ENCODE measurements around the gene MRPS18A.
"Not testable (repeated sequence)": the region's sequence is repeated elsewhere in the genome, so short reads cannot be mapped to it uniquely, and the experiment has no call there.

Gene MRPS18A

DNA sequence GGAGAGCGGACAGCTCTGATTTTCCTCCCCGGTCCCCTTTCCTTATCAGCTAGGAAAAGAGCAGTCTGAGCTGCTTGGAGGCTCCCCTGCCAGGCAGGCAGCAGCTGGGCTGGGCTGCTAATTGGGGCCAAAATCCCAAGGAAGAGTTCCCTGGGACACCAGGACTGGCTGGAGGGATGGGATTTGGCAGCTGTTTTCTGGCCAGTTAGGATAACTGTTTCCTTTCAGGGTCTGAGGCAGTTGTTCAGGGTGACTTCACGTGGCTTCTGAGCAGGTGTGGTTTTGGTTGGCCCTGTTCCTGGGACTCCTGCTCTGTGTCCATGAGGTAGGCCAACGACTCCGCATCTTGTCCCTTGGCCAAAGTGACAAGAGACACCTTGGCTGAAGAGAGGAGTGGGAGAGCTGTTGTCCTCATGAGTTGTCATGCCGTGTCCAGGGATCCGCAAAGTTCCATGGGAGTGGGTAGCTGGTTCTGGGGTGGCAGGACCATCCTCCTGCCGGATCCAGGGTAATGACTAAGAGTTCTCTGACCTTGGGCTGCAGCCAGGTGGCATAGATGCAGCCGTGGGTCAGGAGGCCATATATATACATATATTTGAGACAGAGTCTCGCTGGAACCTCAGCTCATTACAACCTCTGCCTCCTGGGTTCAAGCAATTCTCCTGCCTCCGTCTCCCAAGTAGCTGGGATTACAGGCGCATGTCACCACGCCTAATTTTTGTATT, 21.2 kb downstream of the MRPS18A start:
- Histone ChIP-seq H3K36me3 (ENCODE audit: control insufficient read depth in 5 of 5, insufficient read depth in 5 of 5, low read length in 5 of 5) (peaks cover 0 to 11% (median 9%) of the 10 kb centered on the region in 5 donors), H3K27me3 (ENCODE audit: control insufficient read depth in 5 of 5, insufficient read depth in 4 of 5, low read length in 5 of 5) (peaks cover 0 to 13% (median 9%) of the 10 kb centered on the region in 5 donors), H3K9me3 (ENCODE audit: control insufficient read depth in 5 of 5, low read length in 5 of 5) (no peaks in the 10 kb centered on the region), H3K4me3 (ENCODE audit: low read depth in 1 of 5, low read length in 5 of 5) (no peak overlapping the region), H3K4me1 (ENCODE audit: control insufficient read depth in 5 of 5, insufficient read depth in 5 of 5, low read length in 5 of 5) (peaks cover 13 to 44% (median 42%) of the 10 kb centered on the region in 5 donors), H3K9ac (ENCODE audit: low read length in 5 of 5) (no peak overlapping the region), H3K27ac (ENCODE audit: low read depth, low read length) (no peak overlapping the region)

DNA sequence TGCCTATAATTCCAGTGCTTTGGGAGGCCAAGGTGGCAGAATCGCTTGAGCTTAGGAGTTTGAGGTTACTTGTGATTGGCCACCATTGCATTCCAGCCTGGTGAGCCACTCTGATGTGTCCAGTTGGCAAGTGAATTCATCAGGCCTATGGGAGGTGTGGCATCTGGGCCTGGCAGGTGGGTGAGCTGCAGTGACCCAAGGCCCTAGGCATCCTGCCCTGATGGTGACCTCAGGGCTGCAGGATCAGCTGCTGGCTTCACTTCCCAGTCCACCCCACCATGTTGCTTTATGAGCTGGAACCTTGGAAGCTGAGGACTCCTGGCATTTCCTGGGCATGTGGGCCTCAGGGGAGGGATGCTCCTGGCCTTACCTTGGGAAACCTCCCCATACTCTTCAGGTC, 22.2 kb downstream of the MRPS18A start:
- Histone ChIP-seq H3K27me3 (ENCODE audit: control insufficient read depth in 5 of 5, insufficient read depth in 4 of 5, low read length in 5 of 5) (peaks cover 0 to 13% (median 9%) of the 10 kb centered on the region in 5 donors), H3K9ac (ENCODE audit: low read length in 5 of 5) (no peak overlapping the region), H3K4me3 (ENCODE audit: low read depth in 1 of 5, low read length in 5 of 5) (no peak overlapping the region), H3K36me3 (ENCODE audit: control insufficient read depth in 5 of 5, insufficient read depth in 5 of 5, low read length in 5 of 5) (peaks cover 0 to 1% (median 0%) of the 10 kb centered on the region in 5 donors), H3K9me3 (ENCODE audit: control insufficient read depth in 5 of 5, low read length in 5 of 5) (peaks cover 0 to 4% (median 0%) of the 10 kb centered on the region in 5 donors), H3K27ac (ENCODE audit: low read depth, low read length) (no peak overlapping the region), H3K4me1 (ENCODE audit: control insufficient read depth in 5 of 5, insufficient read depth in 5 of 5, low read length in 5 of 5) (peaks cover 13 to 34% (median 32%) of the 10 kb centered on the region in 5 donors)

DNA sequence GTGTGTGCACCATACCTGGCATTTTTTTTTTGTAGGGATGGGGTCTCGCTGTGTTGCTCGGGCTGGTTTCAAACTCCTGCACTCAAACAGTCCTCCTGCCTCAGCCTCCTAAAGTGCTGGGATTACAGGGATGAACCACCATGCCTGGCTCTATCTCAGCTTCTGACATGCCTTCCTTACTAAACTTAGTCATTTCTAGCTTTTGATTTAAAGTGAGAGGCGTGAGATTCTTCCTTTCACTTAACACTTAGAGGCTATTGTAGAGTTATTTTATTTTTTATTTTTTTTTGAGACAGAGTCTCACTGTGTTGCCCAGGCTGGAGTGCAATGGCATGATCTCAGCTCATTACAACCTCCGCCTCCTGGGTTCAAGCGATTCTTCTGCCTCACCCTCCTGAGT, 24.6 kb downstream of the MRPS18A start:
- H3K4me1 ChIP-seq (ENCODE audit: control insufficient read depth in 5 of 5, insufficient read depth in 5 of 5, low read length in 5 of 5); H3K9me3 ChIP-seq (ENCODE audit: control insufficient read depth in 5 of 5, low read length in 5 of 5): not testable (repeated sequence)

DNA sequence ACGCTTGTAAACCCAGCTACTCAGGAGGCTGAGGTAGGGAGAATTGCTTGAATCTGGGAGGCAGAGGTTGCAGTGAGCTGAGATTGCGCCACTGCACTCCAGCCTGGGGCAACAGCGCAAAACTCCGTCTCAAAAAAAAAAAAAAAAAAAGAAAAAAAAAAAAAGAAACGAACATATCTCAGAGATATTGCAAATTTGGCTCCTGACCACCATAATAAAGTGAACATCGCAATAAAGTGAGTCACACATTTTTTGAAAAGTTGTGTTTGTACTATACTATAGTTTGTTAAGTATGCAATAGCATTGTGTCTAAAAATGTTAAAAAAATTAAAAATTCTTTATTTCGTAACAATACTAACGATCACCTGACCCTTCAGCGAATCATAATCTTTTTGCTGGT, 29.4 kb downstream of the MRPS18A start:
- Histone ChIP-seq H3K27me3 (ENCODE audit: control insufficient read depth in 5 of 5, insufficient read depth in 4 of 5, low read length in 5 of 5) (no peaks in the 10 kb centered on the region), H3K4me3 (ENCODE audit: low read depth in 1 of 5, low read length in 5 of 5) (no peak overlapping the region), H3K9ac (ENCODE audit: low read length in 5 of 5) (no peak overlapping the region)

More for the DNA sequence above, 24.6 kb downstream of the MRPS18A start:
- H3K27ac ChIP-seq (ENCODE audit: low read depth, low read length); H3K9ac ChIP-seq (ENCODE audit: low read length in 5 of 5); H3K4me3 ChIP-seq (ENCODE audit: low read depth in 1 of 5, low read length in 5 of 5); H3K36me3 ChIP-seq (ENCODE audit: control insufficient read depth in 5 of 5, insufficient read depth in 5 of 5, low read length in 5 of 5): not testable (repeated sequence)
- peaks cover 0 to 13% (median 9%) of the 10 kb centered on the region in 5 donors for H3K27me3 ChIP-seq (ENCODE audit: control insufficient read depth in 5 of 5, insufficient read depth in 4 of 5, low read length in 5 of 5)

DNA sequence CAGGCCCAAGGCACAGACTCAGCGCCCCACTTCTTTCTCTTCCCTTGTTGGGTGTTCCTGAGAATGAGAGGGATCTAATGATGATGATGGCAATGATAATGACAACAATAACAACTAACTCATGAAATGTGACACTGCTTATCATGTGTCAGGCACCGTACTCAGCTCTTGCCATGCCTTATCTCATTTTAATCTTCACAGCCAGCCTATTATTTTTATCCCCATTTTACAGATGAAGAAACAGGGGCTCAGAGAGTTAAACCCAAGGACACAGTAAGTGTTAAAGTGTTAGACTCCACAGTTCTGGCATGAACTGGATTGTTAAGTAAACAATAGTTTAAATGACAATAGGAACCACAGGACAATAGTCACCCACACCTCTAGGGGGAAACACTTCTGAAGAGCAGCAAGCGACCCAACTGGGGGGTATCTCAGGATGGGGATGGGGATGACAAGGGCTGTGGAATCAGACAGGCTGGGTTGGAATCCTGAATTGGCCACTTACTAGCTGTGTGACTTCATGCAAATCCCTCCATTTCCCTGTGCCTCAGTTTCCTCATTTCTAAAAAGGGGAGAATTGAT, 30.3 kb downstream of the MRPS18A start:
- Histone ChIP-seq H3K4me3 (ENCODE audit: low read depth in 1 of 5, low read length in 5 of 5) (no peak overlapping the region), H3K27me3 (ENCODE audit: control insufficient read depth in 5 of 5, insufficient read depth in 4 of 5, low read length in 5 of 5) (no peaks in the 10 kb centered on the region), H3K36me3 (ENCODE audit: control insufficient read depth in 5 of 5, insufficient read depth in 5 of 5, low read length in 5 of 5) (no peaks in the 10 kb centered on the region), H3K9ac (ENCODE audit: low read length in 5 of 5) (no peak overlapping the region), H3K4me1 (ENCODE audit: control insufficient read depth in 5 of 5, insufficient read depth in 5 of 5, low read length in 5 of 5) (no peaks in the 10 kb centered on the region), H3K27ac (ENCODE audit: low read depth, low read length) (no peak overlapping the region), H3K9me3 (ENCODE audit: control insufficient read depth in 5 of 5, low read length in 5 of 5) (peaks cover 0 to 4% (median 0%) of the 10 kb centered on the region in 5 donors)

More for the DNA sequence above, 29.4 kb downstream of the MRPS18A start:
- H3K36me3 ChIP-seq (ENCODE audit: control insufficient read depth in 5 of 5, insufficient read depth in 5 of 5, low read length in 5 of 5): no peaks in the 10 kb centered on the region
- H3K9me3 ChIP-seq (ENCODE audit: control insufficient read depth in 5 of 5, low read length in 5 of 5): peaks cover 0 to 4% (median 0%) of the 10 kb centered on the region in 5 donors
- H3K27ac ChIP-seq (ENCODE audit: low read depth, low read length): no peak overlapping the region
- no peaks in the 10 kb centered on the region for H3K4me1 ChIP-seq (ENCODE audit: control insufficient read depth in 5 of 5, insufficient read depth in 5 of 5, low read length in 5 of 5)

DNA sequence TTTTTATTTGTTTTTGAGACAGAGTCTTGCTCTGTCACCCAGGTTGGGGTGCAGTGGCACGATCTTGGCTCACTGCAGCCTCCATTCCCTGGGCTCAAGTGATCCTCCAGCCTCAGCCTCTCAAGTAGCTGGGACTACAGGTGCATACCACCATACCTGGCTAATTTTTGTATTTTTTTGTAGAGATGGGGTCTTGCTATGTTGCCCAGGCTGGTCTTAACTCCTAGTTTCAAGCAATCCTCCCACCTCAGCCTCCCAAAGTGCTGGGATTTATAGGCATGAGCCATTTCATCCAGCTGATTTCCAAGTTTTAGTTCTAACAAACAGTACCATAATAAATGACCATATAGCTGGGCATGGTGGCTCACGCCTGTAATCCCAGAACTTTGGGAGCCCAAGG, 34.8 kb downstream of the MRPS18A start:
- H3K4me1 ChIP-seq (ENCODE audit: control insufficient read depth in 5 of 5, insufficient read depth in 5 of 5, low read length in 5 of 5); H3K4me3 ChIP-seq (ENCODE audit: low read depth in 1 of 5, low read length in 5 of 5); H3K27me3 ChIP-seq (ENCODE audit: control insufficient read depth in 5 of 5, insufficient read depth in 4 of 5, low read length in 5 of 5); H3K9ac ChIP-seq (ENCODE audit: low read length in 5 of 5); H3K36me3 ChIP-seq (ENCODE audit: control insufficient read depth in 5 of 5, insufficient read depth in 5 of 5, low read length in 5 of 5); H3K27ac ChIP-seq (ENCODE audit: low read depth, low read length); H3K9me3 ChIP-seq (ENCODE audit: control insufficient read depth in 5 of 5, low read length in 5 of 5): not testable (repeated sequence)

DNA sequence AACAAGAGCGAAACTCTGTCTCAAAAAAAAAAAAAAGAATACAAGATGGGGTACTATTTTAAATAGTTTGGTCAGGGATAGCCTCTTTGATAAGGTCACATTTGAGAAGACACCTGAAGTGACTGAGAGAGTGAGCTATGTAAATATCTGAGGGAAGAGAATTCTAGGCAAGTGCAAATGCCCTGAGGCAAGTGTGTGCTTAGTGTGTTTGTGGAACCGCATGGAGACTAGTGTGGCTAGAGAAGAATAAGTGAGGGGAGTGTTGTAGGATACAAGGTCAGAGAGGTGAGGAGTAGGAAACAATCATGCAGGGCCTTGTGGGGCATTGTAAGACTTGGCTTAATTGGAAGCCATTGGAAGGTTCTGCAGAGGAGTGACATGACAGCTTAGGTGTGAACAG, 39.3 kb downstream of the MRPS18A start:
- Histone ChIP-seq H3K4me1 (ENCODE audit: control insufficient read depth in 5 of 5, insufficient read depth in 5 of 5, low read length in 5 of 5) (peaks cover 2 to 12% (median 9%) of the 10 kb centered on the region in 5 donors), H3K4me3 (ENCODE audit: low read depth in 1 of 5, low read length in 5 of 5) (no peak overlapping the region), H3K36me3 (ENCODE audit: control insufficient read depth in 5 of 5, insufficient read depth in 5 of 5, low read length in 5 of 5) (no peaks in the 10 kb centered on the region), H3K27ac (ENCODE audit: low read depth, low read length) (no peak overlapping the region), H3K27me3 (ENCODE audit: control insufficient read depth in 5 of 5, insufficient read depth in 4 of 5, low read length in 5 of 5) (no peaks in the 10 kb centered on the region), H3K9ac (ENCODE audit: low read length in 5 of 5) (no peak overlapping the region), H3K9me3 (ENCODE audit: control insufficient read depth in 5 of 5, low read length in 5 of 5) (no peaks in the 10 kb centered on the region)

DNA sequence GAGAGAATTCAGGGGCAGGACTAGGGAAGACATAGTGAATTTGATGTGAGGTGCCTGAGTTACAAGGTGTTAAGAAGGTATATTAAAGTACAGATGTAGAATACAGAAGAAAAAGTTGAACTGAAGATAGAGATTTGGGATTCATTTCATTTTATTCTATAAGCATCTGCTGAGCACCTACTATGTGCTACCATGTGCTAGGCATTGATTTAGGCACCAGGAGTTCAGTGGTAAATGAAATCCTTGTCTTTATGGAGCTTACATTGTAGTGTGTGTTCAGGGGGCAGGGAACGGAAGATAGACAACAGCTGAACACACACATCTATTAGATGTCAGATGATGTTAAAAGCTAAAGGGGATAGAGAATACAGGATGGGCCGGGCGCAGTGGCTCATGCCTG, 40.0 kb downstream of the MRPS18A start:
- no peak overlapping the region for H3K4me3 ChIP-seq (ENCODE audit: low read depth in 1 of 5, low read length in 5 of 5)
- H3K9me3 ChIP-seq (ENCODE audit: control insufficient read depth in 5 of 5, low read length in 5 of 5): no peaks in the 10 kb centered on the region
- H3K36me3 ChIP-seq (ENCODE audit: control insufficient read depth in 5 of 5, insufficient read depth in 5 of 5, low read length in 5 of 5): peaks cover 0 to 2% (median under 1%) of the 10 kb centered on the region in 5 donors
- H3K27me3 ChIP-seq (ENCODE audit: control insufficient read depth in 5 of 5, insufficient read depth in 4 of 5, low read length in 5 of 5): no peaks in the 10 kb centered on the region
- H3K9ac ChIP-seq (ENCODE audit: low read length in 5 of 5): no peak overlapping the region
- H3K27ac ChIP-seq (ENCODE audit: low read depth, low read length): no peak overlapping the region
- peaks cover 2 to 12% (median 9%) of the 10 kb centered on the region in 5 donors for H3K4me1 ChIP-seq (ENCODE audit: control insufficient read depth in 5 of 5, insufficient read depth in 5 of 5, low read length in 5 of 5)

DNA sequence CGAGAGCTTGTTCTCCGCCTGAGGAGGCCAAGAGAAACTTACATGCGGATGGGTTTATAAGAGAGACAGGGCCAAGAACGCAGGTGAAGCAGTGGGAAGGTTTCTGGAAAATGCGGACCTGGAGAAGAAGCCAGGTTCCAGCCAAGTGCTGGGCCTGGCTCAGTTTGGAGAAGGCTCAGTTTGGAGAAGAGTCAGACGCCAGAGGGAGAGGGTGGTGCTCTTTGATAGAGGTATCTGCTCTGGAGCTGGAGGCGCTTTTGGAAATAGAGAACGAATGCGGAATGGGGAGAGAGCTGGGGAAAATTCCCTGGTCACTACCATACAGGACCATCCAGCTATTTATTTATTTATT, 42.0 kb downstream of the MRPS18A start:
- Histone ChIP-seq H3K36me3 (ENCODE audit: control insufficient read depth in 5 of 5, insufficient read depth in 5 of 5, low read length in 5 of 5) (peaks cover under 1 to 18% (median 6%) of the 10 kb centered on the region in 5 donors), H3K27ac (ENCODE audit: low read depth, low read length) (no peak overlapping the region), H3K9me3 (ENCODE audit: control insufficient read depth in 5 of 5, low read length in 5 of 5) (no peaks in the 10 kb centered on the region), H3K27me3 (ENCODE audit: control insufficient read depth in 5 of 5, insufficient read depth in 4 of 5, low read length in 5 of 5) (no peaks in the 10 kb centered on the region), H3K9ac (ENCODE audit: low read length in 5 of 5) (peak overlapping the region in 1 of 5 donors; percentile 37), H3K4me3 (ENCODE audit: low read depth in 1 of 5, low read length in 5 of 5) (peak overlapping the region in 4 of 5 donors; percentile 32 to 68 (median 51)), H3K4me1 (ENCODE audit: control insufficient read depth in 5 of 5, insufficient read depth in 5 of 5, low read length in 5 of 5) (peaks cover 2 to 12% (median 9%) of the 10 kb centered on the region in 5 donors)

DNA sequence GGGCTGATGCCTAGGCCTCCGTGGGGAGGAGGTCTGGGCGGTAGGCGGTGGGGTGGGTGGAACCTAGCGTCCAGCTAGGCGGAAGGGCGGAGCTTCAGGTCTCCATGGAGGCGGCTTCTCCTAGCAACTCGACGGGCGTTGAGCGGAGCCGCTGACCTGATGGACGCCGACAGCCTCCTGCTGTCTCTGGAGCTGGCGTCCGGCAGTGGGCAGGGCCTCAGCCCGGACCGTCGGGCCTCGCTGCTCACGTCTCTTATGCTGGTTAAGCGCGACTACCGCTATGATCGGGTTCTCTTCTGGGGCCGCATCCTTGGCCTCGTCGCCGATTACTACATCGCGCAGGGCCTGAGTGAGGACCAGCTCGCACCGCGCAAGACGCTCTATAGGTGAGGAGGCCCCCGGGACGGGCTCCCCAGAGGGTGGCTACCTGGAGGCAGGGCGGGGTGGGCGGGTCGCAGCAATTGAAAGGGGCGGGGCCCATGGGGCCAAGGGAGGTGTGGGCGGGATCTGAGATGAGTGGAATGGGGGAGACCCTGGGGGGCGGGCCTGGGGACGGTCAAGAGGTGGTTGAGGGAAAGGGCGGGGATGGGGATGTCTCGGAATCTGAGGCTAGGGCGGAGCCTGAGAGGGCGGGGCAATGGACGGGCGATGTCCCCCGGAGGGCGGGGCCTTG, 42.5 kb downstream of the MRPS18A start, which contains the start of gene RSPH9:
Gene RSPH9 (plus strand): TSS at position 97 of the 673 bp plus-strand sequence. CDS start 63 bp downstream, at position 160.
- H3K27ac ChIP-seq (ENCODE audit: low read depth, low read length): no peak within 1 kb of the TSS
- peaks cover 6 to 23% (median 11%) of the 10 kb centered on the region in 5 donors for H3K36me3 ChIP-seq (ENCODE audit: control insufficient read depth in 5 of 5, insufficient read depth in 5 of 5, low read length in 5 of 5)
- H3K4me3 ChIP-seq (ENCODE audit: low read depth in 1 of 5, low read length in 5 of 5): peak within 1 kb of the TSS in 4 of 5 donors; percentile 56 to 68 (median 62)
- peaks cover 2 to 12% (median 9%) of the 10 kb centered on the region in 5 donors for H3K4me1 ChIP-seq (ENCODE audit: control insufficient read depth in 5 of 5, insufficient read depth in 5 of 5, low read length in 5 of 5)
- no peaks in the 10 kb centered on the region for H3K27me3 ChIP-seq (ENCODE audit: control insufficient read depth in 5 of 5, insufficient read depth in 4 of 5, low read length in 5 of 5)
- H3K9ac ChIP-seq (ENCODE audit: low read length in 5 of 5): peak within 1 kb of the TSS in 1 of 5 donors; percentile 37
- no peaks in the 10 kb centered on the region for H3K9me3 ChIP-seq (ENCODE audit: control insufficient read depth in 5 of 5, low read length in 5 of 5)
